Measurements from ENCODE around the gene PLA2G2C. TPM values are rescaled to one million over a fixed set of nuclear protein-coding genes. Genes with fewer than 3 reads are reported as not detected.

Gene PLA2G2C
- total and polyA plus RNA-seq, 7 experiments from 2014 or later: 0.46 TPM; not detected in 6

- H3K27ac ChIP-seq (ENCODE audit: low read depth, low read length): no peak overlapping the region
- H3K4me1 Mint-ChIP-seq: peaks cover 6 to 20% (median 12%) of the 10 kb centered on the region in 7 donors
- H3K4me3 ChIP-seq (ENCODE audit: low read length): no peak overlapping the region
- no peaks in the 10 kb centered on the region for H3K9me3 Mint-ChIP-seq
- H3K27me3 ChIP-seq (ENCODE audit: control insufficient read depth in 2 of 2, insufficient read depth in 2 of 2, low read length in 2 of 2): no peaks in the 10 kb centered on the region
- ChIA-PET CTCF (interaction anchor here (0.6 to 4.5 kb wide), 2 partner anchors 75 to 232 kb away, joined by 3 to 65 read pairs; no protein-coding TSS in a partner anchor), POLR2A (no interaction called here)
- no peaks in the 10 kb centered on the region for H3K27me3 Mint-ChIP-seq
- no peaks in the 10 kb centered on the region for H3K9me3 ChIP-seq (ENCODE audit: control insufficient read depth in 2 of 3, low read length in 3 of 3)
- peaks cover 0 to 3% (median 0%) of the 10 kb centered on the region in 5 donors for H3K36me3 Mint-ChIP-seq
- no peak overlapping the region for H3K4me3 Mint-ChIP-seq
- H3K4me1 ChIP-seq (ENCODE audit: control insufficient read depth in 2 of 2, insufficient read depth in 2 of 2, low read length in 2 of 2): peaks cover 5 to 11% of the 10 kb centered on the region in 2 donors
- no peaks in the 10 kb centered on the region for H3K36me3 ChIP-seq (ENCODE audit: control insufficient read depth in 2 of 3, insufficient read depth in 3 of 3, low read length in 3 of 3)
- ATAC-seq: no peak
- no peak for DNase-seq
- intact Hi-C loops (cut with micrococcal nuclease): no loop called here
- H3K27ac Mint-ChIP-seq: no peak overlapping the region
Observed at GRCh38 chr1:20150326-20150705, 36.0 kb downstream of the PLA2G2C start.

- ATAC-seq (no peak), DNase-seq (no peak)
- Histone ChIP-seq H3K4me3 (ENCODE audit: low read length) (no peak overlapping the region), H3K27me3 (ENCODE audit: control insufficient read depth in 2 of 2, insufficient read depth in 2 of 2, low read length in 2 of 2) (no peaks in the 10 kb centered on the region), H3K9me3 (ENCODE audit: control insufficient read depth in 2 of 3, low read length in 3 of 3) (no peaks in the 10 kb centered on the region), H3K4me1 (ENCODE audit: control insufficient read depth in 2 of 2, insufficient read depth in 2 of 2, low read length in 2 of 2) (peaks cover 2 to 11% of the 10 kb centered on the region in 2 donors), H3K27ac (ENCODE audit: low read depth, low read length) (no peak overlapping the region), H3K36me3 (ENCODE audit: control insufficient read depth in 2 of 3, insufficient read depth in 3 of 3, low read length in 3 of 3) (no peaks in the 10 kb centered on the region)
- no peaks in the 10 kb centered on the region for H3K27me3 Mint-ChIP-seq
- ChIA-PET CTCF (interaction anchor here (0.6 to 4.5 kb wide), 2 partner anchors 75 to 232 kb away, joined by 3 to 65 read pairs; no protein-coding TSS in a partner anchor), POLR2A (no interaction called here)
- intact Hi-C loops (cut with micrococcal nuclease): no loop called here
- H3K36me3 Mint-ChIP-seq: peaks cover 0 to 2% (median 0%) of the 10 kb centered on the region in 5 donors
- H3K27ac Mint-ChIP-seq: no peak overlapping the region
- H3K4me3 Mint-ChIP-seq: peak overlapping the region in 1 of 10 donors; percentile 25
- peaks cover 4 to 18% (median 9%) of the 10 kb centered on the region in 7 donors for H3K4me1 Mint-ChIP-seq
- no peaks in the 10 kb centered on the region for H3K9me3 Mint-ChIP-seq
Observed at GRCh38 chr1:20149601-20150325, 36.6 kb downstream of the PLA2G2C start.

- no peaks in the 10 kb centered on the region for H3K9me3 Mint-ChIP-seq
- peak overlapping the region in 1 of 10 donors; percentile 25 for H3K4me3 Mint-ChIP-seq
- POLR2A ChIA-PET: no interaction called here
- Histone ChIP-seq H3K27me3 (ENCODE audit: control insufficient read depth in 2 of 2, insufficient read depth in 2 of 2, low read length in 2 of 2) (no peaks in the 10 kb centered on the region), H3K4me1 (ENCODE audit: control insufficient read depth in 2 of 2, insufficient read depth in 2 of 2, low read length in 2 of 2) (peaks cover 0 to 5% of the 10 kb centered on the region in 2 donors), H3K4me3 (ENCODE audit: low read length) (no peak overlapping the region), H3K36me3 (ENCODE audit: control insufficient read depth in 2 of 3, insufficient read depth in 3 of 3, low read length in 3 of 3) (no peaks in the 10 kb centered on the region), H3K27ac (ENCODE audit: low read depth, low read length) (no peak overlapping the region), H3K9me3 (ENCODE audit: control insufficient read depth in 2 of 3, low read length in 3 of 3) (no peaks in the 10 kb centered on the region)
- H3K27ac Mint-ChIP-seq: no peak overlapping the region
- ATAC-seq (no peak), DNase-seq (no peak)
- peaks cover 0 to 2% (median 0%) of the 10 kb centered on the region in 5 donors for H3K27me3 Mint-ChIP-seq
- H3K36me3 Mint-ChIP-seq: no peaks in the 10 kb centered on the region
- CTCF ChIA-PET: interaction anchor here (0.6 kb wide), 1 partner anchor 230 kb away, joined by 3 read pairs; no protein-coding TSS in a partner anchor
- H3K4me1 Mint-ChIP-seq: peaks cover 0 to 9% (median 2%) of the 10 kb centered on the region in 7 donors
- intact Hi-C loops (cut with micrococcal nuclease): no loop called here
Observed at GRCh38 chr1:20148571-20149500, 37.5 kb downstream of the PLA2G2C start.

DNA sequence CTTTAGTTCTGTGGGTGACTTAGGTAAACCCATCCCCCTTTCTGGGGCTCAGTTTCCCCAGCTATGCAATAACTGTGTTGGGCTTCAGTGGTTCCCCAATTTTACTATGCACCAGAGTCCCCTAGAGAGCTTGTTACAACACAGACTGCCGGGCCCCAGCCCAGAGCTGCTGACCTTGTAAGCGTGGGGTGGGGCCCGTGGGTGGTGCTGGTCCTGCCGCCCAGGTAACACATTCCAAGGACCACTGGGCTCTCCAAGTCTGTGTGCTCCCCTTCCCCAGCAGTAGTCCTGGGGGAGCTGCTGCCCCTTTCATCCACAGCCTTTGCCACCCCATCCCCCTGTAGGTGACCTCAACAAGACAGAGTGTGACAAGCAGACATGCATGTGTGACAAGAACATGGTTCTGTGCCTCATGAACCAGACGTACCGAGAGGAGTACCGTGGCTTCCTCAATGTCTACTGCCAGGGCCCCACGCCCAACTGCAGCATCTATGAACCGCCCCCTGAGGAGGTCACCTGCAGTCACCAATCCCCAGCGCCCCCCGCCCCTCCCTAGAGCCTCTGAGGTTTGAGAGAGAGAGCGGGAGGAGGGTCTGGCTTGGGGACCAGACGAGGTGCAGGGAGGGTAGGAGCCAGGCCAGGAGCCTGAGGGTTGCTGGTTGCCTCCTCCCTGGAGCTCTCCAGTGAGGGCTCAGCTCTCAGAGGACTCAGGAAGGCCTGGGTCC is 38.3 kb downstream of the PLA2G2C start:
- no peak for ATAC-seq
- no peak overlapping the region for H3K4me3 Mint-ChIP-seq
- Histone ChIP-seq H3K27ac (ENCODE audit: low read depth, low read length) (no peak overlapping the region), H3K27me3 (ENCODE audit: control insufficient read depth in 2 of 2, insufficient read depth in 2 of 2, low read length in 2 of 2) (no peaks in the 10 kb centered on the region), H3K36me3 (ENCODE audit: control insufficient read depth in 2 of 3, insufficient read depth in 3 of 3, low read length in 3 of 3) (no peaks in the 10 kb centered on the region), H3K4me3 (ENCODE audit: low read length) (no peak overlapping the region), H3K4me1 (ENCODE audit: control insufficient read depth in 2 of 2, insufficient read depth in 2 of 2, low read length in 2 of 2) (peaks cover 0 to 5% of the 10 kb centered on the region in 2 donors), H3K9me3 (ENCODE audit: control insufficient read depth in 2 of 3, low read length in 3 of 3) (no peaks in the 10 kb centered on the region)
- ChIA-PET CTCF (interaction anchor here (0.5 to 0.7 kb wide), 5 partner anchors 46 to 374 kb away, joined by 3 to 4 read pairs (median 3); no protein-coding TSS in a partner anchor), POLR2A (no interaction called here)
- peaks cover 0 to 2% (median 0%) of the 10 kb centered on the region in 5 donors for H3K27me3 Mint-ChIP-seq
- H3K9me3 Mint-ChIP-seq: no peaks in the 10 kb centered on the region
- intact Hi-C loops (cut with micrococcal nuclease): no loop called here
- H3K4me1 Mint-ChIP-seq: peaks cover 0 to 7% (median 2%) of the 10 kb centered on the region in 7 donors
- no peak for DNase-seq
- H3K27ac Mint-ChIP-seq: no peak overlapping the region
- no peaks in the 10 kb centered on the region for H3K36me3 Mint-ChIP-seq

DNA sequence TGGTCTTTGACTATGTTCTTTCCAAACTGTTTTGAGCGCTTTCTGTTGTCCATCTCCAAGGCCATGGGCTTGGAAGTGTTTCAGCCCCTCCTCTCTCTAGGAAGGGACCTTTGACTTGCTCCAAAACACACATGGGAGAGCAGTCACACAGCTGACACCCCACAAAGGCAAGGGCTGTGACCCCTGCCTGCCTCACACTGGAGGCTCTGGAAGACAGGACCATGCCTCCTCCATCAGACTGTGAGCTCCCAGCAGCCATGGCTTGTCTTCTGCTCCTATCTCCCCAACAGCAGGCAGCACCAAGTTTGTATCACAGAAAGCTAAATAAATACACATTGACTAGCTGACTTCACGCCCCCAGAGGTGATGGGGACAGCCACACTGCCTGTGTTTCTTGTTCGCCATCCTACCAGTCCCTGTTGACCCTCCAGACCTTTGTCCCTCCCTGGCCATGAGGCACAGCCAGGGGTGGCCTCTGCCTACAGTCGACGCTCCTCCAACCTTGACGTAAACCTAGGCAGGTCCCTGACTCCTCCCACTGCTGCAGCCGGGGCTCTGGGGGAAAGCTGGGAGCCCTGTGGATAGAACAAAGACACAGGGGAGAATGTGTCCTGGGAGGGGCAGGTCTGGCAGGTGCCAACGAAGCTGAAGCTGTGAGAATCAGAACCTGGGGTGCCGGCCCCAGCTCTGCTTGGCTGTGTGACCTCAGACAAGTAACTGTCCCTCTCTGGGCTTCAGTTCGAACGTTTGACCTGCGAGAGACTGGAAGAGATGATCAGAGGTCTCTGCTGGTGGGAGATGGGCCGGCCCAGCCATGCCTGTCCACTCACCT is 42.4 kb downstream of the PLA2G2C start:
- ChIA-PET POLR2A (interaction anchor here (0.6 kb wide), 1 partner anchor 24 kb away, joined by 3 read pairs; no protein-coding TSS in a partner anchor), CTCF (interaction anchor here (0.7 to 2.1 kb wide), 2 partner anchors 9 to 228 kb away, joined by 3 to 10 read pairs; no protein-coding TSS in a partner anchor)
- DNase-seq (no peak), ATAC-seq (no peak)
- no peak overlapping the region for H3K4me3 ChIP-seq (ENCODE audit: low read length)
- no peak overlapping the region for H3K27ac Mint-ChIP-seq
- H3K4me1 ChIP-seq (ENCODE audit: control insufficient read depth in 2 of 2, insufficient read depth in 2 of 2, low read length in 2 of 2): no peaks in the 10 kb centered on the region
- H3K36me3 ChIP-seq (ENCODE audit: control insufficient read depth in 2 of 3, insufficient read depth in 3 of 3, low read length in 3 of 3): no peaks in the 10 kb centered on the region
- no peak overlapping the region for H3K27ac ChIP-seq (ENCODE audit: low read depth, low read length)
- H3K36me3 Mint-ChIP-seq: no peaks in the 10 kb centered on the region
- H3K9me3 ChIP-seq (ENCODE audit: control insufficient read depth in 2 of 3, low read length in 3 of 3): no peaks in the 10 kb centered on the region
- no peaks in the 10 kb centered on the region for H3K4me1 Mint-ChIP-seq
- no peak overlapping the region for H3K4me3 Mint-ChIP-seq
- peaks cover 0 to 8% (median 6%) of the 10 kb centered on the region in 5 donors for H3K27me3 Mint-ChIP-seq
- no peaks in the 10 kb centered on the region for H3K9me3 Mint-ChIP-seq
- intact Hi-C loops (cut with micrococcal nuclease): loop anchor here in 1 of 2 donors (2.0 kb wide), 1 partner anchor 225 kb away; no protein-coding TSS in a partner anchor
- H3K27me3 ChIP-seq (ENCODE audit: control insufficient read depth in 2 of 2, insufficient read depth in 2 of 2, low read length in 2 of 2): no peaks in the 10 kb centered on the region
